B cell (primary cell): ENCODE data around the gene TTC28.

ENCODE experiments used
- CTCF ChIP-seq: fragments of 200-600 bp; IDR thresholded peaks from one replicate; pipeline ENCODE4 v1.8.0; 2022; ENCODE audit warnings: antibody characterized with exemption, mild to moderate bottlenecking
- EZH2 ChIP-seq: IDR thresholded peaks from 2 replicates; pipeline ENCODE4 v1.6.1; 2012; ENCODE audit warnings: borderline replicate concordance, low read depth, mild to moderate bottlenecking, moderate library complexity, low read length; ENCODE audit not compliant: insufficient read depth, poor library complexity, severe bottlenecking

GRCh38 chr22:28072066-28072465 lies 607.6 kb downstream of the TTC28 start:
- TF ChIP-seq CTCF (no peak), EZH2 (no peak)
